ENCODE results near the gene RNF167.
"Not testable (repeated sequence)": the region's sequence is repeated elsewhere in the genome, so short reads cannot be mapped to it uniquely, and the experiment has no call there.

DNA sequence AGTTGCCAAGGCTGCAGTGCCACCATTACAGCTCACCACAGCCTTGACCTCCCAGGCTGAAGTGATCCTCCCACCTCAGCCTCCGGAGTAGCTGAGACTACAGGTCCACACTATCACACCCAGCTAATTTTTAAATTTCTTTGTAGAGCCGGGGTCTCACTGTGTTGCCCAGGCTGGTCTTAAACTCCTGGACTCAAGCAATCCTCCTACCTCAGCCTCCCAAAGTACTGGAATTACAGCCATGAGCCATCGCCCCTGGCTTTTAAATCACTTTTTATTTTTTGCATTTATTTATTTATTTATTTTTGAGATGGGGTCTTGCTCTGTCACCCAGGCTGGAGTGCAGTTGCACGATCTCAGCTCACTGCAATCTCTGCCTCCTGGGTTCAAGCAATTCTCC lies 25.5 kb upstream of the RNF167 start:
- TF ChIP-seq, protein P1, sequence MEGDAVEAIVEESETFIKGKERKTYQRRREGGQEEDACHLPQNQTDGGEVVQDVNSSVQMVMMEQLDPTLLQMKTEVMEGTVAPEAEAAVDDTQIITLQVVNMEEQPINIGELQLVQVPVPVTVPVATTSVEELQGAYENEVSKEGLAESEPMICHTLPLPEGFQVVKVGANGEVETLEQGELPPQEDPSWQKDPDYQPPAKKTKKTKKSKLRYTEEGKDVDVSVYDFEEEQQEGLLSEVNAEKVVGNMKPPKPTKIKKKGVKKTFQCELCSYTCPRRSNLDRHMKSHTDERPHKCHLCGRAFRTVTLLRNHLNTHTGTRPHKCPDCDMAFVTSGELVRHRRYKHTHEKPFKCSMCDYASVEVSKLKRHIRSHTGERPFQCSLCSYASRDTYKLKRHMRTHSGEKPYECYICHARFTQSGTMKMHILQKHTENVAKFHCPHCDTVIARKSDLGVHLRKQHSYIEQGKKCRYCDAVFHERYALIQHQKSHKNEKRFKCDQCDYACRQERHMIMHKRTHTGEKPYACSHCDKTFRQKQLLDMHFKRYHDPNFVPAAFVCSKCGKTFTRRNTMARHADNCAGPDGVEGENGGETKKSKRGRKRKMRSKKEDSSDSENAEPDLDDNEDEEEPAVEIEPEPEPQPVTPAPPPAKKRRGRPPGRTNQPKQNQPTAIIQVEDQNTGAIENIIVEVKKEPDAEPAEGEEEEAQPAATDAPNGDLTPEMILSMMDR (IDR thresholded peaks at IDR 0.05): not testable (repeated sequence)
- not testable (repeated sequence) for TF ChIP-seq POLR2A (IDR thresholded peaks at IDR 0.05)
